ENCODE measurements around the gene AP1S1.

- TF ChIP-seq CTCF (conservative IDR thresholded peaks at IDR 0.05) (no peak), EZH2 (IDR thresholded peaks at IDR 0.05; ENCODE audit: low read depth) (no peak)
Observed at GRCh38 chr7:101140339-101140699, 14.0 kb upstream of the AP1S1 start.
